MCF 10A (cell line): ENCODE measurements around the gene MRPS9. TPM values are rescaled to one million over a fixed set of nuclear protein-coding genes. Genes with fewer than 3 reads are reported as not detected.

Source experiments
- BruUV-seq: library from RNA; stranded (reverse); fragments of 400-500 nt; replicated peaks from 2 replicates; lab custom pipeline; 2021; lab: Mats Ljungman, UMichigan
- CTCF ChIA-PET: fragments of 300-600 bp; sonication (Branson Sonifier 250); formaldehyde crosslinking; extraction: SDS; loops from one replicate; lab custom pipeline; 2021; ENCODE audit warnings: antibody characterized with exemption, inconsistent platforms; lab: Yijun Ruan, JAX
- POLR2A ChIA-PET: fragments of 300-600, 350-650 bp; sonication (Branson Sonifier 250); formaldehyde crosslinking; extraction: SDS; loops from one replicate; lab custom pipeline; 2020; ENCODE audit warnings: antibody characterized with exemption, inconsistent platforms; lab: Yijun Ruan, JAX
- DNase-seq: peaks from one replicate; pipeline ENCODE4 v3.0.0-alpha.2; 2018; ENCODE audit not compliant: unreplicated experiment
- H3K27ac Mint-ChIP-seq: one replicate; pipeline ENCODE4 v1.8.0; 2022; ENCODE audit warnings: mild to moderate bottlenecking, low read depth, mixed read lengths; ENCODE audit not compliant: unreplicated experiment
- H3K27me3 Mint-ChIP-seq: one replicate; pipeline ENCODE4 v1.8.0; 2022; ENCODE audit warnings: mixed read lengths; ENCODE audit not compliant: insufficient read depth, unreplicated experiment
- H3K36me3 Mint-ChIP-seq: one replicate; pipeline ENCODE4 v1.8.0; 2022; ENCODE audit warnings: mild to moderate bottlenecking, moderate library complexity, mixed read lengths; ENCODE audit not compliant: insufficient read depth, unreplicated experiment
- H3K4me1 Mint-ChIP-seq: one replicate; pipeline ENCODE4 v1.8.0; 2022; ENCODE audit warnings: mixed read lengths; ENCODE audit not compliant: insufficient read depth, unreplicated experiment
- H3K4me3 Mint-ChIP-seq: one replicate; pipeline ENCODE4 v1.8.0; 2022; ENCODE audit warnings: mild to moderate bottlenecking, moderate library complexity, mixed read lengths; ENCODE audit not compliant: unreplicated experiment
- H3K9me3 Mint-ChIP-seq: one replicate; pipeline ENCODE4 v1.8.0; 2022; ENCODE audit warnings: mixed read lengths; ENCODE audit not compliant: unreplicated experiment
- intact Hi-C: fragments of 100-400 bp; cut with micrococcal nuclease; formaldehyde crosslinking; loops from 2 replicates; pipeline ENCODE4 v1.14.1; 2022
- total RNA-seq: library from RNA; stranded (reverse); gene quantifications from 2 replicates; pipeline ENCODE4 v1.2.3, GENCODE V29; 2022
- TF ChIP-seq, protein P1 (sequence below): fragments of 200-600 bp; IDR thresholded peaks from one replicate; pipeline ENCODE4 v1.8.0; 2022; ENCODE audit warnings: antibody characterized with exemption, mild to moderate bottlenecking; ENCODE audit not compliant: unreplicated experiment

Gene MRPS9
- total RNA-seq, 1 experiment from 2014 or later, result 40.0 TPM

GRCh38 chr2:105068875-105069274 is 31.0 kb downstream of the MRPS9 start:
- Mint-ChIP-seq H3K27me3 (no peaks in the 10 kb centered on the region), H3K36me3 (peaks cover 6% of the 10 kb centered on the region), H3K9me3 (no peaks in the 10 kb centered on the region), H3K27ac (no peak overlapping the region), H3K4me1 (no peaks in the 10 kb centered on the region), H3K4me3 (no peak overlapping the region)
- ChIA-PET CTCF (interaction anchor here (0.9 kb wide), 1 partner anchor 233 kb away, joined by 3 read pairs; no protein-coding TSS in a partner anchor), POLR2A (no interaction called here)
- no peak for DNase-seq
- intact Hi-C loops, result no loop called here
- BruUV-seq, result no TSS peak
- TF ChIP-seq, protein P1, sequence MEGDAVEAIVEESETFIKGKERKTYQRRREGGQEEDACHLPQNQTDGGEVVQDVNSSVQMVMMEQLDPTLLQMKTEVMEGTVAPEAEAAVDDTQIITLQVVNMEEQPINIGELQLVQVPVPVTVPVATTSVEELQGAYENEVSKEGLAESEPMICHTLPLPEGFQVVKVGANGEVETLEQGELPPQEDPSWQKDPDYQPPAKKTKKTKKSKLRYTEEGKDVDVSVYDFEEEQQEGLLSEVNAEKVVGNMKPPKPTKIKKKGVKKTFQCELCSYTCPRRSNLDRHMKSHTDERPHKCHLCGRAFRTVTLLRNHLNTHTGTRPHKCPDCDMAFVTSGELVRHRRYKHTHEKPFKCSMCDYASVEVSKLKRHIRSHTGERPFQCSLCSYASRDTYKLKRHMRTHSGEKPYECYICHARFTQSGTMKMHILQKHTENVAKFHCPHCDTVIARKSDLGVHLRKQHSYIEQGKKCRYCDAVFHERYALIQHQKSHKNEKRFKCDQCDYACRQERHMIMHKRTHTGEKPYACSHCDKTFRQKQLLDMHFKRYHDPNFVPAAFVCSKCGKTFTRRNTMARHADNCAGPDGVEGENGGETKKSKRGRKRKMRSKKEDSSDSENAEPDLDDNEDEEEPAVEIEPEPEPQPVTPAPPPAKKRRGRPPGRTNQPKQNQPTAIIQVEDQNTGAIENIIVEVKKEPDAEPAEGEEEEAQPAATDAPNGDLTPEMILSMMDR, result no peak

GRCh38 chr2:105070010-105070865 is 32.4 kb downstream of the MRPS9 start:
- DNase-seq, result no peak
- H3K36me3 Mint-ChIP-seq, result peaks cover 6% of the 10 kb centered on the region
- CTCF ChIA-PET, result interaction anchor here (0.7 to 2.0 kb wide), 3 partner anchors 12 to 45 kb away, joined by 3 to 4 read pairs (median 4); no protein-coding TSS in a partner anchor
- H3K9me3 Mint-ChIP-seq, result no peaks in the 10 kb centered on the region
- TF ChIP-seq, protein P1, result no peak
- no peak overlapping the region for H3K27ac Mint-ChIP-seq
- H3K4me3 Mint-ChIP-seq, result no peak overlapping the region
- intact Hi-C loops, result no loop called here
- no peaks in the 10 kb centered on the region for H3K4me1 Mint-ChIP-seq
- BruUV-seq, result no TSS peak
- no peaks in the 10 kb centered on the region for H3K27me3 Mint-ChIP-seq
- POLR2A ChIA-PET, result no interaction called here

DNA sequence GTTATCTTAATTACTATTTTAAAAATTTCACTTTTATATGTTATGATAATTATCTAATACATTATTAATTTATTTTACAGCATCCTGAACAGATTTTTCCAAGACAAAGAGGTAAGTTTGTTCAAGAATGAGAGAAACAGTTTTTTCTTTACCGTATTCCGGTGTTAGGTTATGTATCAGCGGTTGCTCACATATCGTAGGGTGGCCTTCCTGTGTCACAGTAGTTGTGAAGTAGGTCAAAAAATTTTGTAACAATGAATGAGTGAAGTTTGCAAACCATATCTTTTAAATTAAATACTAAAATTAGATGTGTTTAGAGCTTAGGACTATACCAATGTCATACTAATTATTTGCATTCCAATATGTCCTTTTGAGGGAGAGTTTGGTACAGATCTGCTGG is 33.5 kb downstream of the MRPS9 start:
- ChIA-PET POLR2A (no interaction called here), CTCF (interaction anchor here (0.6 to 2.0 kb wide), 4 partner anchors 43 to 1910 kb away, joined by 3 to 5 read pairs (median 4); no protein-coding TSS in a partner anchor)
- H3K27ac Mint-ChIP-seq, result no peak overlapping the region
- BruUV-seq, result no TSS peak
- H3K4me3 Mint-ChIP-seq, result no peak overlapping the region
- TF ChIP-seq, protein P1, result no peak
- intact Hi-C loops, result no loop called here
- no peak for DNase-seq
- H3K27me3 Mint-ChIP-seq, result no peaks in the 10 kb centered on the region
- no peaks in the 10 kb centered on the region for H3K9me3 Mint-ChIP-seq
- no peaks in the 10 kb centered on the region for H3K4me1 Mint-ChIP-seq
- peaks cover 6% of the 10 kb centered on the region for H3K36me3 Mint-ChIP-seq

GRCh38 chr2:105072039-105072438 is 34.2 kb downstream of the MRPS9 start:
- no peak for DNase-seq
- Mint-ChIP-seq H3K27ac (no peak overlapping the region), H3K4me1 (no peaks in the 10 kb centered on the region), H3K36me3 (peaks cover 6% of the 10 kb centered on the region), H3K9me3 (no peaks in the 10 kb centered on the region), H3K27me3 (no peaks in the 10 kb centered on the region), H3K4me3 (no peak overlapping the region)
- intact Hi-C loops, result no loop called here
- POLR2A ChIA-PET, result interaction anchor here (0.6 kb wide), 1 partner anchor 153 kb away, joined by 4 read pairs; no protein-coding TSS in a partner anchor
- BruUV-seq, result no TSS peak
- CTCF ChIA-PET, result interaction anchor here (0.6 to 1.2 kb wide), 2 partner anchors 199 to 1911 kb away, joined by 3 to 5 read pairs; no protein-coding TSS in a partner anchor
- TF ChIP-seq, protein P1, result no peak
